Measurements from ENCODE around the gene EDIL3. TPM values are rescaled to one million over a fixed set of nuclear protein-coding genes. Genes with fewer than 3 reads are reported as not detected.

EDIL3 gene
- total and polyA plus RNA-seq, 2 donors (not counting 1 experiment from before 2014, with no cell fraction given), result not detected

DNA sequence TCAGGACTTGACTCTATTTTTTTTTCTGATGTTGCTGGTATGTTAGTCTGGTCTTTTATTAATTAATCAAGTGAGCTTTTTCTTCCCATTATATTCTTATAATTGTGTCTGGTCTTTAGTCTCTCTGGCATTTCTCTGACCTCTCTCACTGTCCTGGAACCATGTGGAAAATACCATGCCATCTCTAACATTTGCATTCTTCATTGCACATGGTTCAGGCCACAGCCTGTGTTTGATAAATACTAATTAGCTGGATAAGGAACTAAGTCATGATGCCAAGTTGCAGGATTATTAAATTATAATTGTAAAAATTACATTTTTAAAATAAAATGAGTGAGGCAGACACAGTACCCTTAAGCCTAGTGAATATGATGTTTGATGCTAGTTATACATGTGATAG is 155.6 kb downstream of the EDIL3 start:
- ATAC-seq (ENCODE audit: low read depth) (no peak), DNase-seq (no peak)
- Histone ChIP-seq H3K27me3 (replicated peaks in 1 of 4; ENCODE audit: control extremely low read depth in 1 of 4, control insufficient read depth in 3 of 4, insufficient read depth in 4 of 4, low read length in 3 of 4) (no peaks in the 10 kb centered on the region), H3K9me3 (ENCODE audit: control extremely low read depth in 1 of 3, control insufficient read depth in 2 of 3, insufficient read depth in 1 of 3, low read length in 2 of 3) (no peaks in the 10 kb centered on the region), H3K36me3 (replicated peaks in 1 of 2; ENCODE audit: control extremely low read depth in 1 of 2, control insufficient read depth in 1 of 2, extremely low read depth in 1 of 2, insufficient read depth in 2 of 2, low read length in 1 of 2) (no peaks in the 10 kb centered on the region), H3K9ac (ENCODE audit: low read length) (no peak overlapping the region), H3K27ac (ENCODE audit: low read length in 2 of 2) (no peak overlapping the region), H3K79me2 (ENCODE audit: control insufficient read depth, insufficient read depth, low read length) (no peaks in the 10 kb centered on the region), H3K4me2 (replicated peaks; ENCODE audit: low read depth, low read length, poor library complexity, severe bottlenecking) (no peak overlapping the region), H2AFZ (ENCODE audit: insufficient read depth, low read depth, low read length, poor library complexity, severe bottlenecking) (no peak overlapping the region), H3K4me1 (ENCODE audit: control insufficient read depth in 2 of 2, insufficient read depth in 2 of 2, low read length in 2 of 2) (no peaks in the 10 kb centered on the region), H4K20me1 (ENCODE audit: control insufficient read depth, insufficient read depth, low read length, poor library complexity, severe bottlenecking) (no peaks in the 10 kb centered on the region), H3K4me3 (ENCODE audit: control extremely low read depth in 1 of 5, extremely low read depth in 1 of 5, insufficient read depth in 1 of 5, low read depth in 2 of 5, low read length in 4 of 5) (no peak overlapping the region)
- intact Hi-C loops (cut with micrococcal nuclease), result no loop called here
- Mint-ChIP-seq H3K27me3 (no peaks in the 10 kb centered on the region), H3K4me3 (no peak overlapping the region), H3K9me3 (ENCODE audit: insufficient read depth) (no peaks in the 10 kb centered on the region), H3K4me1 (no peaks in the 10 kb centered on the region), H3K27ac (no peak overlapping the region)
- POLR2A ChIA-PET, result no interaction called here
- TF ChIP-seq CTCF (IDR thresholded peaks at IDR 0.05), result no peak
- no peak for TF ChIP-seq EZH2 (IDR thresholded peaks at IDR 0.05; ENCODE audit: borderline replicate concordance, insufficient read depth, low read depth, low read length, poor library complexity, severe bottlenecking)
- CTCF ChIA-PET, result no interaction called here

DNA sequence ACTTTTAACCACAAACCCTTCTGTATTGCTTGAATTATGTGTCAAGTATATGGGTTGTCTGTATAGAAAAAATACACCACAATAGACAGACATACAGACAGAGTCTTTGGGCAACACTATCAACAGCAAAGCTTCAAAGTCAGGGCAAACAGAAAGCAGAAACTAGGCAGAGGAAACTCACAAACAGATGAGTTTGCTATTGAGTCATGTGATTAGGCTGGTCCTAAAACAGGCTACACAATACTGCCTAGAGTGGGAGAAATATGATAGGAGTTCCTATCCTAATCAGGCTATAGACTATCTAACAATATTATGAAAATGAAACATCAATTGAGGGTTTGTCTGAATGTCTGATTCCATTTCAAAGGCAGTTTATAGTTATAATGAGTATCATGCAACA is 156.4 kb downstream of the EDIL3 start:
- DNase-seq (no peak), ATAC-seq (ENCODE audit: low read depth) (no peak)
- no peak overlapping the region for H2AFZ ChIP-seq (ENCODE audit: insufficient read depth, low read depth, low read length, poor library complexity, severe bottlenecking)
- no peaks in the 10 kb centered on the region for H3K36me3 ChIP-seq (replicated peaks in 1 of 2; ENCODE audit: control extremely low read depth in 1 of 2, control insufficient read depth in 1 of 2, extremely low read depth in 1 of 2, insufficient read depth in 2 of 2, low read length in 1 of 2)
- no peak overlapping the region for H3K4me2 ChIP-seq (replicated peaks; ENCODE audit: low read depth, low read length, poor library complexity, severe bottlenecking)
- ChIA-PET CTCF (no interaction called here), POLR2A (no interaction called here)
- H3K27me3 ChIP-seq (replicated peaks in 1 of 4; ENCODE audit: control extremely low read depth in 1 of 4, control insufficient read depth in 3 of 4, insufficient read depth in 4 of 4, low read length in 3 of 4), result no peaks in the 10 kb centered on the region
- H3K9me3 ChIP-seq (ENCODE audit: control extremely low read depth in 1 of 3, control insufficient read depth in 2 of 3, insufficient read depth in 1 of 3, low read length in 2 of 3), result no peaks in the 10 kb centered on the region
- intact Hi-C loops (cut with micrococcal nuclease), result no loop called here
- H3K9ac ChIP-seq (ENCODE audit: low read length), result no peak overlapping the region
- H3K4me1 Mint-ChIP-seq, result no peaks in the 10 kb centered on the region
- H3K79me2 ChIP-seq (ENCODE audit: control insufficient read depth, insufficient read depth, low read length), result no peaks in the 10 kb centered on the region
- H3K4me3 Mint-ChIP-seq, result no peak overlapping the region
- TF ChIP-seq EZH2 (IDR thresholded peaks at IDR 0.05; ENCODE audit: borderline replicate concordance, insufficient read depth, low read depth, low read length, poor library complexity, severe bottlenecking), result no peak
- no peak for TF ChIP-seq CTCF (IDR thresholded peaks at IDR 0.05)
- no peaks in the 10 kb centered on the region for H4K20me1 ChIP-seq (ENCODE audit: control insufficient read depth, insufficient read depth, low read length, poor library complexity, severe bottlenecking)
- H3K27ac ChIP-seq (ENCODE audit: low read length in 2 of 2), result no peak overlapping the region
- H3K27me3 Mint-ChIP-seq, result no peaks in the 10 kb centered on the region
- no peaks in the 10 kb centered on the region for H3K9me3 Mint-ChIP-seq (ENCODE audit: insufficient read depth)
- no peak overlapping the region for H3K27ac Mint-ChIP-seq
- H3K4me3 ChIP-seq (ENCODE audit: control extremely low read depth in 1 of 5, extremely low read depth in 1 of 5, insufficient read depth in 1 of 5, low read depth in 2 of 5, low read length in 4 of 5), result no peak overlapping the region
- no peaks in the 10 kb centered on the region for H3K4me1 ChIP-seq (ENCODE audit: control insufficient read depth in 2 of 2, insufficient read depth in 2 of 2, low read length in 2 of 2)

All from B cell (primary cell).